Neural progenitor cell (in vitro differentiated cells): ENCODE results near the gene CDH13.

Source experiments
- CTCF ChIP-seq: fragments of 200-600 bp; sonication (generic); IDR thresholded peaks from 2 replicates; pipeline ENCODE4 v1.5.1; 2017; ENCODE audit warnings: antibody characterized with exemption, mild to moderate bottlenecking
- EZH2 ChIP-seq: fragments of 200-600 bp; sonication (generic); IDR thresholded peaks from 2 replicates; pipeline ENCODE4 v1.6.1; 2017; ENCODE audit warnings: antibody characterized with exemption, mild to moderate bottlenecking, moderate library complexity
- EZH2phosphoT487 ChIP-seq: fragments of 200-600 bp; sonication (generic); IDR thresholded peaks from 2 replicates; pipeline ENCODE4 v1.6.1; 2017; ENCODE audit warnings: antibody characterized with exemption

GRCh38 chr16:83715217-83715920 is 1088.6 kb downstream of the CDH13 start:
- TF ChIP-seq CTCF = no peak
- no peak for TF ChIP-seq EZH2
- TF ChIP-seq EZH2phosphoT487 = no peak
